ENCODE measurements around the gene RAMP3. TPM values are rescaled to one million over a fixed set of nuclear protein-coding genes. Genes with fewer than 3 reads are reported as not detected.

The RAMP3 gene
- total and polyA plus RNA-seq, 9 of the 15 experiments (the other 6 are each of a cell fraction or from before 2014, with no cell fraction given) = not detected

DNA sequence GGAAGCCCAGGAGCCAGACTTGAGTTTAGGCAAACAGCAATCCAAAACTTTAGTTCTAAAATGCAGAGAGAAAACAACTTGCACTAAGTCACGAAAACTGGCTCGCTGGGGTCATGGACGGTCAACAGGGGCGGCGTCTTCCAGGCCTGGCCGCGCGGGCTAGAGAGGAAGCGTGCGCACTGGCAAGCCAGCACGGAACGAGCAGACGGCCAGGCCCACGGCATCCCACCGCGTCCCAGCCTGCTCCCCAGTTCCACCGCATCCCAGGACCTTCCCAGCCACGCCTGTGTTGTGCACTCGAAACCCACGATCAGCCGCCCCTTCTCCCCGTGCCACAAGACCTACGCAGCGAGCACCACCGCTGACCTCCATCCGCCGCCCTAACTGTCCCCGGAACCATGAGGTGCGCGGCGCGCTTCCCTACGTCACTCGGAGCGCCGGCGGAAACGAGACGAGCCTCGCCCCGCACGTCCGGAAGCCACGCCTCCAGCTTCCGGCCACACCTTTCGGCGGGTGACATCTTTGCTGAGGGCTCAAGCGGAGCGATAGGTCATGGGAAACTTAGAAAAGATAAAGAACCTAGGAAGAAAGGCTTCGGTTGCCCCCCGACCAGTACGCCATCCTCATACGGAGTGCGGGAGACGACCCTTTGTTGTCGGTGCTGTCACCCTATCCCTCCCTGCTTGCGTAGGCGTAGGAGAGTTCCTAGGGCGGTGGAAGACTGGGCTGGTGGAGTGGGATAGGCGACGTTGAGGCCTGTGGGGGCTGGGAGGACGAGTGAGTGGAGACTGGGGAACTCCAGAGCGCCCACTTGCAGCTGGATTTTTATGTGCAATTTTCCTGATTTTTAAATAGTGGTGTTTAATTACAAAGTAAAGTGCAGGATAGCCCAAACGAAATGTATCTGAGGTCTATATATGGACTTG is 46.0 kb upstream of the RAMP3 start, which contains the start of gene TBRG4 (continued):
- TF ChIP-seq ZNF224 (CRISPR knock-in tag; IDR thresholded peaks at IDR 0.05) = peak; percentile 69; the same call in 1 of the 2 replicates
- 0 out of 2 replicates have a peak, but pooled peaks have one; percentile 42 for TF ChIP-seq ZNF589 (CRISPR knock-in tag; IDR thresholded peaks at IDR 0.05; ENCODE audit: low read depth)
- peak; percentile 78 for TF ChIP-seq NBN (IDR thresholded peaks at IDR 0.05; ENCODE audit: low read depth)
- no peak for TF ChIP-seq ZNF3 (CRISPR knock-in tag; IDR thresholded peaks at IDR 0.05)
- peak; percentile 99 for TF ChIP-seq POLR2G (IDR thresholded peaks at IDR 0.05; ENCODE audit: low read depth, low read length)
- peak; percentile 93 for TF ChIP-seq LCOR (CRISPR knock-in tag; IDR thresholded peaks at IDR 0.05)
- TF ChIP-seq TCF7 (IDR thresholded peaks at IDR 0.05; ENCODE audit: borderline replicate concordance) = peak; percentile 31; the same call in 1 of the 2 replicates
- TF ChIP-seq ZNF77 (CRISPR knock-in tag; IDR thresholded peaks at IDR 0.05) = no peak
- TF ChIP-seq RREB1 (CRISPR knock-in tag; IDR thresholded peaks at IDR 0.05) = no peak
- TF ChIP-seq SMAD1 (IDR thresholded peaks at IDR 0.05; ENCODE audit: low read depth, low read length, partially characterized antibody) = peak; percentile 81
- no peak for TF ChIP-seq THRA (IDR thresholded peaks at IDR 0.05)
- TF ChIP-seq HMGN3 (IDR thresholded peaks at IDR 0.05; ENCODE audit: borderline replicate concordance, extremely low read depth, insufficient read length, low read depth, low read length) = peak; percentile 59
- no peak for TF ChIP-seq CREBBP (IDR thresholded peaks at IDR 0.05; ENCODE audit: low read depth, low read length)
- no peak for TF ChIP-seq ZNF23 (CRISPR knock-in tag; IDR thresholded peaks at IDR 0.05)
